Heart left ventricle (tissue), 13 donors: ENCODE data around the gene THEM5.

ENCODE experiments used
- CTCF ChIP-seq, 12 donors: fragments of 200-600 bp; sonication (generic) in 4 of 12; IDR thresholded peaks; one replicate each; pipeline versions ENCODE4 v1.5.0 to v1.8.0; 2018 to 2022; ENCODE audit warnings: antibody characterized with exemption in 12 of 12, mild to moderate bottlenecking in 5 of 12
- POLR2A ChIP-seq, 2 donors: fragments of 450-650 bp; IDR thresholded peaks; one replicate each; pipeline ENCODE4 v1.6.1; 2017; ENCODE audit warnings: antibody characterized with exemption in 2 of 2, mild to moderate bottlenecking in 2 of 2, moderate library complexity in 2 of 2
- donor health status: ischemic (EF 13 %, LVEDD 7.1; RV severe dilation, severe dysfunction).
- donor health status: DM: no; HTN: yes; CAD: no.
- donor health status: DM: no; HTN: no; CAD: no.
- donor health status: ischemic (EF 25% LVEDD 6.9; RV normal size, moderate dysfunction).
- donor health status: ischemic (EF 25% LVEDD 5.7; RV mildly dilated, moderate dysfunction).
- donor health status: ischemic (EF 35%, LVEDD 5.7; RV mildly dilated, moderate dysfunction).
- donor health status: nonischemic (EF 11% LVEDD 7.7; RV severe dilation, severe dysfunction).
- donor health status: DM: yes; HTN: yes; CAD: no.
- donor health status: PGD.
- donor health status: ischemic (EF 29% LVEDD 5.4; RV normal size, mild dysfunction).
- donor health status: nonischemic (EF 23%, LVEDD 6.1; RV moderate dilation, normal function).

- no peak for TF ChIP-seq CTCF (IDR thresholded peaks at IDR 0.05)
- TF ChIP-seq POLR2A (IDR thresholded peaks at IDR 0.05), result no peak
These were observed 28.3 kb downstream of the THEM5 start for GRCh38 chr1:151825204-151825603.
